GM19372 (cell line): Measurements from ENCODE around the gene ZBP1.

Source experiments
- ATAC-seq: cut with Tn5 transposase; IDR thresholded peaks from one replicate; pipeline ENCODE4 v1.9.1; 2021; ENCODE audit warnings: mild to moderate bottlenecking, low read depth, moderate library complexity; ENCODE audit not compliant: unreplicated experiment

Gene ZBP1

DNA sequence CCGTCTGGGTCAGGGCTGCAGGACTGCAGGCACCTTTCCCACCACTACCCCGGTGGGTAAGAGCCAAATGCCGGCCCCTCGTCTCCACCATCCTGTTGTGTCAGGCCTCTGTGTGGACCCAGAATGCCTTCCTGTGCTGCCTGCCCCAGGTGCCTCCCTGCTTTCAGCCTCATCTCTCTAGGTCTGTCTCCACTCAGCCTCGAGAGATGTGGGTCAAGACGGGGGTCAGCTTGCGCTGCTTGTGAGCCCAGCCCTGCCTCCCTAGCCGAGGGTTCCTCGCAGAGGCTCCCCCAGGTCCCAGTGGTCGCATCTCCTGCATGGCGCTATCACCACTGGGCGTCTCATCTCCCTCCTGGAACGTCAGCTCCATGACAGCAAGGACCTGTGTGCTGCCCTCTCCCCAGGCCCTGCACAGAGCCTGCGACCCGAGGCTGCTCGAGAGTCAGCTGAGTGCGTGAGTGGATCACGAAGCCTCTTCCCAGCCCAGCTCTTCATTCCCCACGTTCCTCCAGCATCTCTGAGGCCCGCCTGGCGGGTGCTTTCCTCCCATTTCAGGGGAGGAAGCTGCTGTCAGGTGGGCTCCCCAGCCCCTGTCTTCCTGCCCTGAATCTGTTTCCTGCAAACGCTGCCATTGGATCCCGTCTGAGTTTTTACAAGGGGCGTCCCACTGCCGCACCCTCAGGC, 38.7 kb upstream of the ZBP1 start:
- no peak for ATAC-seq

DNA sequence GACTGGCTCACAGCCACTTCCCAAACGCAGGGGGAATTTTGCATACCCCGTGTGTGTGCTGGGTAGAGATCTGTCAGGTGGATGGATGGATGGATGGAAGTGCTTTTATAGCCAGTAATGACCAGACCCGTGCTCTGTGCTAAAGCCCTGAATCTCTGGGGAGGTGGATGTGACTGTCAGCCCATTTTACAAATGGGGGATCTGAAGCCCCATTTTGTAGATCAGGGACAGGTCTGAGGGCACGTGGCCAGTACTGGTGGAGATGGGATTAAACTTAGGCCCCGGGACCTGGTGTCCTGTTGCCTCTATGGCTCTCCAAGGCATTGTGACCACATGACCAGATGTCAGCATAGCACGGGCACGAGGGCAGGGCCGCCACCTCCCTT, 38.2 kb upstream of the ZBP1 start:
- no peak for ATAC-seq

DNA sequence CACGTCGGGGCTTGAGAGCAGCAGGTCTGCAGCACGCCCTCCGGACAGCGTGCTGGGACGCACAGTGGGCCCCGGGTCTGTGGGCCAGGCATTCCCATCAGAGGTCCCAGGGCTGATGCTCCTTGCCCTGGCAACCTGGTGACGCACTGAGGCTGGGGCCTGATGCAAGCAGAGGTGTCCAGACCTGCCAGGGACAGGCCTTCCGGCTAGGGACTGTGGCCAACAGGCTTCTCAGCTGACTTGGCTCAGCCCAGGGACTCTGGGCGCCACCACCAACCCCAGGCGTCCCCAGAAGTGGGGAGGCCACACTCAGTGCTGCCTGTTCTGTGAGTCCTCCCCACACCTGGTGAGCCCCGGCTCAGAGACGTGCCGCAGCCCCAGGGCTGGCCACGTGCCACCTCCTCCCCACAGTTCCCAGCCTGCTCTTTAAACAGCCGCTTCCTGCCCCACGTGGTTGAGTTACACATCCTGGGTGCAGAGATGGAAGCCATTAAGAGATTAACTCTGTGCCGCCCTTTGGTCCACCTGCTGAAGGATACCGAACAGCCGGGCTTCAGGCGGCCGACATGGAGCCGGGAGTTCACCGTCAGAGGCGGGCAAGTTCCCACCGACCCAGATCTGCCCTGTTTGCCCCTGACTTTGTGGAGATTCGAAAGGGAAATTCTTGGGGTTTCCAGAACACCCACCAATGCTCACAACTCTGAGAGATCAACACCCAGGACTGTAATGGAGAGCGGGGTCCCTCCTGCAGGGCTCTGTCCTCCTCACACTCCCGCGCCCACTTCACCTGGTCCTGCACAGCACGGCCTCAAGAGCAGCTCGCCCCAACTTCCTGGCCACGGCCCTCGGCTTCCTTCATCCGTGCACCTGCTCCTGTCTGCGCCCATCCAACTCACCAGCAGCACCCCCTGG, 37.6 kb upstream of the ZBP1 start:
- ATAC-seq, result no peak

DNA sequence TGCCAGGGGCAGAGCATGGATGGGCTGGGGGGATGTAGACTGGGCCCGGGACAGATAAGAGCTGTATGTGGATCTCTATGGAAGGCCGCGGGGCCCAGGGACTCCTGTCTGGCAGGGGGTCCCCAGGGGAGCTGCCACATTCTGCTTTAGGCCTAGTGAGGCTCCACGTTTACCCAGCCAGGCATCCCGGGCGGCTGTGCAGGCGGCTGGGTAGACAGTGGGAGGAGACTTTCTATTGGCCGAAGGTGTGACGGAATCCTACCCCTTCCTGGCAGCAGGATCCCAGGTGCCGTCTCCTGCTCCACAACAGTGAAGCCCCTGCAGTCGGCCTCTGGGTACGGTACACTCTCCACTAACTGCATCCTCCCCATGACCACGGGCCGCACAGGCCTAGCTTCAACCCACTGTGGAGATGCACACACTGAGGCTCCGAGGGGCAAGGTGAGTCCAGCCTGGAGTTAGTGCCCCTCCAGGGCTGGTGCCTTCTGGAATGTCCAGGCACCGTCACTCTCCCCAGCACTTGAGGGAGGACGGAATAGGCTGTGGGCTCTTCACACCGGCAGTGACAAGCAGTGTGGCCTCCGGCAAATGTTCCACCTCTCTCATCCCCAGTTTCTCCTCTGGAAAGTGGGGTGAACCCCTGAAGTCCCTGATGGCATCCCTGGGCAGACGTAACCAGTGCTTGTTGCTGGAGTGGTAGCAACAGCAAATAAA, 36.8 kb upstream of the ZBP1 start:
- ATAC-seq, result no peak

DNA sequence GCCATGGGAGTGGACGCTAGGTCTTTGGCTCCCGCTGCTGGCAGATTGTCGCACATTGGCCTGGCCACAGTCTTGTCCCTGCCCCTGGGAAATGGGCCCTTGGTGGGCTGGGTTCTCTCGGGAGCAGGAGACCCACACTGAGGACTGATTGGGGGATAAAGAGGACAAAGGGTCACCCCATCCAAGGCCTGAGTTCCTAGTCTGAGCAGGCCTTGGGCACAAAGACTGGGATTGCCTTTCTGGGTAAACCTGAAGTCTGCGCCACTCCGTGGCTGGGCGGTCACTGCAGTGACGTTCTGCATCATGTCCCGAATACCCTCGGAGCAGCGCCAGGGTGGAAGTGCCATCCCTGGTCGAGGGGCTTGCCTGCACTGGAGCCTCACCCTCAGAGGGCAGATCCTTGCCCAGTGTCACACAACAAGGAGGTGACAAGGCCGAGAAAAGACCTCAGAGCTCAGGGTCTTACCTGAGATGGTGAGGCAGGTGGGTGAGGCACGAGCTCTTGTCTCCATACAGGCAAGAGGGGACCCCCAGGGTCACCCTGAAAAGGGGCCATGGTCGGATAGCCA, 36.1 kb upstream of the ZBP1 start:
- ATAC-seq, result no peak

DNA sequence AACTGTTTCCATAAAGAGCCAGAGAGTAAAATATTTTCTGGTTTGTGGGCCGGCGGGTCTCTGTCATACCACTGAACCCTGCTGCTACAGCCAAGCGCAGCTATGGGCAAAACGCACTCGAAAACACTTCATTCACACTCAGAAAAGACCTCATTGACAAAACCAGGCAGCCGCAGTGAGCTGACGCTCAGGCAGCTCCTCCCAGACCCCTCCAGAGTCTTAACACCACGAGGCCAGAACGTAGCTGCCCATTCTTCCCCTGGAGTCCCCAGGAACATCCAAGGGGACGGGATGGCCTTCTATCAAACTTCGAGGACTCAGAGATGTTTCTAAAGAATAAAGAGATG, 35.6 kb upstream of the ZBP1 start:
- no peak for ATAC-seq

DNA sequence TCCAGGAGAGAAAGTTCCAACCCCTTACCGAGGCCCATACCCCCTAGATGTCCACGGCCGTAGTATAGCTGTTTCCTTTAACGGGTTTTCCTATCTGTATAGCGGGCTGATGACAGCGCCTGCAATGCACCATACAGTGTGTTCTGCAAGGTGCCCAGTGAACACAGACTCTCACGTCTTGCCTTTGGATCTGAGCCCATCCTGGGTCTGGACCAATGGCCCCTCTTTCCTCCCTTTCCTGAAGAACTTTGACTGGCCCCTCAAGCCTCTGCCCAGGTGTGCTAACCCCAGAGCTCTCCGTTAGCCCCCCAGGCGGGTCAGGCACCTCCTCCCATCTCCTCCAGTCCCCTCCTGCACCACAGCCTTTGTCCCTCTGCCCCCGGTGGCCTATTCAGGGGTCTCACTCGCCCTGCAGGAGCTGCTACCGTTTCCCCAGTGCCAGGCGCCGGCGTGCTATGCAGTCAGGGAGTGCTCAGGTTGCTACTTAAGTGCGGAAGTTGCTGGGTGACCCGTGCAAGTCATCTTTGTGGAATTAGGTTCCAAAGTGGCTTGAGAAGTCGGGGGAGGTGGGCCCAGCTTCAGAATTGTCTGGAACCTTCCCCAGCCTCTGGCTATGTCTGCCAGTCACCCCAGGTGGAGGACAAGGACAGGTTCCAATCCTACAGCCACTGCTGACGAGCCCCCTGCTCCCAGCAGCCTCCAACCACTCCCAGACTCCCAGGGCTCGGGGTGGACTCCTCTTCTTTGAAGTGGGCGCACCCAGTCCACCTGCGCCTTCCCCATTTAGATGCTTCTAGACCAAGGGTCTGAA, 35.0 kb upstream of the ZBP1 start:
- no peak for ATAC-seq

DNA sequence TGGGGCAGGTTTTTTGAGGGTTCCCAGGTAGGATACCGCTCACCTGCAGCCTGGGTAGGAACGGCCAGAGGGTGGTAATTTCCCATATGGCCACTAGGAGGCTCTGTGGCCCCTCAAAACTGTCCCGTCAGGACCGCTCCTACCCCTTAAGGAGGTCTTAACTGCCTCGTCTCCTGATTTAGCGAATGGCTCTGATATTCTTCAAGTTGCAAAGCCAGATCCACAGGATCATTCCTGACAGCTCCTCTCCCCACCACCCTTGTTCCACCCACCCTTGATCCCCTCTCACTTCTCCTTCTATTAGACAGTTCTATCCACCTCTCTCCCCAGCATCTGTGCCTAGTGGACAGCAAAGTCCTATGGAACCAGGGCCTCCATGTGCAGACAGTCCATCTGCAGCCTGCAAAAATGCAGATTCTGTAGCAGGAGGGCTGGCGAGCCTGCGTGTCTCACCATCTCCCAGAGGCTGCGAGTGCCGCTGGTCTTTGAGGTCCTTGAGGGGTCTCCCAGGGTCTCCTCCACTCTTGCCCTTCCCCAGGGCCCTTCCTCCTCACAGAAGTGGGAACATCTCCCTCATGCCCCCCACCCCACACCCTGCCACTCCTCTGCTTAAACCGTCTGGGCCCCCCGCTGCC, 34.3 kb upstream of the ZBP1 start:
- ATAC-seq, result peak; percentile 80

DNA sequence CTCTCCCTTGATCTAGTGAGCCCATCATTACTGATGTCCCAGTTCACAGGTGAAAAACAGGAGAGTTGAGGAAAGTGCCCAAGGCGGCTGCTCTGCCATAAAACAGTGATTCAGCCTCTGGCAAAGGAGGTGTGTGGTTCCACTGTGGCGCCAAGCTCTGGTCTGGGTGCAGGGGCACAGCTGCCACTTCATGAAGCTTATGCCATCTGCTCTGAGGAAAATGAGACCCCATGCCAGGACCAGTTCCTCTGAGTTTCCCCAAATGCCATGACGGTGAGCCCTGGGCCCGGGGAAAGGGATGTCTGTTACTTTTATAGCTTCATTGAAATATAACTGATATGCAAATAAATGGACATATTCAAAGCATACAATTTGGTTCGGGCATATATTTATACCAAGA, 33.7 kb upstream of the ZBP1 start:
- ATAC-seq, result no peak

DNA sequence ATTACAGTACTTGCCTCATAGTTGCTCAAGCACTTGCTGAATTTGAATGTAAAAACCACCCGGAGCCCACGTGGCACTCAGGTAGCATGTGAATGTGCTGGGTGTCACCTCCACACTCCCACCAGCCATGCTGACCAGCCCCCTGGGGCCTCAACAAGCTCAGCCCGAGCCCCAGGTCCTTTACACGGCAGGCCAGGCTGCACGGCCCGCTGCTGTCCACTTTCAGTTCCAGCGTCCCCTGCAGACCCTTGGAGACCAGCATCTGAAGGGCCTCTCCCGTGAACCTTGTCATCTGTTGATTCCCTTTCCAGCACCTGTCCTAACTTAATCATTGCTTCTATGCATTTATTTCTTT, 33.3 kb upstream of the ZBP1 start:
- ATAC-seq, result no peak

DNA sequence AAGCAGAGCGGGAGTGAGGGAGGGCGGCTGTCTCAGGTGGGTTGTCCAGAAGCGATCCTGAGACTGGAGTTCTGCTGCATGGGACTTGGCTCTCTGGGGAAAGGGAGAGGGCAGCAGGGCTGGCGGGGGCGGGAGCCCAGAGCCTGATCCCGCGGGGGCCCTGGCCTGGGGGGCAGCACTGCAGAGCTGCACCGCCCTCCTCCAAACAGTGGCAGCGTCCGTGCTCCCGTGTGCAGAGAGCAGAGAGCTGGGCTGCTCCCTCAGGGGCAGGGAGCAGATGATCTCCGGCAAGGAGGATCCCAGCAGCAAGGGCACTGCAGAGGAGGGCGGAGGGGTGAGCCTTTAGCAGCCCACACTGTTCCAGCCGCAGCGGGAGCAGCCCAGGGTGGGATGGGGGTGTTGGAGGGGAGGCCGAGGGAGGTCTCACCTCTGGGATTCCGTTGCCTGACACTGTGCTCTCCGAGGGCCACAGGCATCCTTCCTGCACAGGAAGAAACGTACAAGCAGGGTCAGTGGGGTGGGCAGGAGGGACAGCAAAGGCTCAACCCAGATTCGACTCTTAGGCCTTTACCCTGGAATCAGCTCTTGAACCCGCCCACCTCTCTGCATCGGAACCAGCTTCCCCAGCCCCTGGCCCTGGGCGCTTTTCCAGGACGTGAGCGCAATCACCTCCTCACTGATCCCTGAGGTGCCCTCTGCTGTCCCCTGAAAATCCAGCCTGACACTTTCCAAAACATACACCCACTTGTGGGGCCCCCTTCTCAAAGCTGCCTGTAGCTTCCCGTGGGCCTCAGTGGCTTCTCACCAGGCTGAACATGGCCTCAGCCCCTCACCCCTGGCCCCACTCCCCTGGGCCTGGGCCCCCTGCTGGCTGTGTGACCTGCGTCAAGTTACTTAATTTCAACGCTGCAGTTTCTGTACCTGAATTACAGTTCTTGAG, 32.6 kb upstream of the ZBP1 start:
- no peak for ATAC-seq

DNA sequence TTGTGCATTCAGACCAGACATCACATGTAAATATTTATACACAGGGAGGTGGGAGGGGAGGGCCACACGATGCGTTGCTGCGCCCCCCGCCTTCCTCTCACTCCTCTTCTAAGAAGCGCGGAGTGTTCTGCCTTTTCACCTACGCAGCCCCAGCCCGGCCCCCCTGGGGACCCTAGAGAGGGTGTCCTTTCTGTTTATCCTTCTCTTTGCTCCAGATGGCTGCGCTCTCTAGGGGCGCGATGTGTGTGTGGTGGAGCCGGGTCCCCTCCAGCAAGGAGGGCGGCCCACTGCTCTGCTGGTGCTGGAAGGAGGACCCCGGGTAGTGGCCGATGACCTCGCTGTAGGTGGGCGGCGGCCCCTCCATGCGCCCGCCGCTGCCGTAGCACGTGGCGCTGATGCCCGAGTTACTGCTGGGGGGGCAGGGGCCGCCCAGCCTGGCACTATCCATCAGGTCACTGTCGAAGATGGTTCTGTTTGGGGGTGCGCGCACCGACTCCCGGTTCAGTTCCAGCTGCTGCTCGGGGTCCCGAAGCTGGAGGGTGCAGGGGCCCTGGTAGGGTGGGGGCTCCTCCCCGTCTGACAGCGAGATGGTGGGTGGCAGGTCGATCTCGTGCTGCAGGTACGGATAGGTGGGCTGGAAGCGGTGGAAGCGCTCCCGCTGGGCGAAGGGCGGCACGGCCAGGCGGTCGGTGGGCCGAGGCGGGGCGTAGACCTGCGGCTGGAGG, 31.8 kb upstream of the ZBP1 start:
- no peak for ATAC-seq

DNA sequence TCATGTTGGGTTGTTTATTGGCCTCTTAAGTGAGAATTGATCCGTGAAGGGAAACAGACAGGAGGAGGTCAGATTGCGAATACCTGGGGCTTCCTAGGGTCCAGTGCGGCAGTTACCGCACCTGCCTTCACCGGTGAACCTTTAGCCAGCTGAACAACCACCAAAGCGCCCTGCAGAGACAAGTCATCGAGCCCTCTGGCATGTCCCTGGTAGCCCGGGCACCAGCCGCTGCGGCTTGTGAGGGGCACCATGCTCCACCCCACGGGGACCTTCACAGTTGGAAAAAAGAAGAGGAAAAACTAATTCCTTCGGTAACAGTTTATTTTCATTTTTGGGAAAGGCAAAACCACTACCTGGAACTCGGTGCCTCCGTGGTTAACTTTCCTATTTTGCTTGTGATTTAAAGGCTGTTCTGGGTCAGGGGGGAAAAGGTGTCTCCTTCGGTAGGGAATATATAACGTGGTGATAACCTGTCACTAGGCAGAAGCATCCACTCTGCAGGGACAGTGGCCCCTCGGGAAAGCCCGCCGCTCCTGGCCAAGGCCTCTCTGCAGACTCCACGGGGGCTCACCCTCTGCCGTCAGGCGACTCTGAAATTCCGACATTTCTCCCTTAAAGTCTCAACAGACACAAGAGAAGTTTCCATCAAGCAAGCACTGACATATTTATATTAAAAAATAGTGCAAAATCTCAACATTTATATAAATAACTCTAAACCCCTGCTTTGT, 30.7 kb upstream of the ZBP1 start:
- no peak for ATAC-seq

DNA sequence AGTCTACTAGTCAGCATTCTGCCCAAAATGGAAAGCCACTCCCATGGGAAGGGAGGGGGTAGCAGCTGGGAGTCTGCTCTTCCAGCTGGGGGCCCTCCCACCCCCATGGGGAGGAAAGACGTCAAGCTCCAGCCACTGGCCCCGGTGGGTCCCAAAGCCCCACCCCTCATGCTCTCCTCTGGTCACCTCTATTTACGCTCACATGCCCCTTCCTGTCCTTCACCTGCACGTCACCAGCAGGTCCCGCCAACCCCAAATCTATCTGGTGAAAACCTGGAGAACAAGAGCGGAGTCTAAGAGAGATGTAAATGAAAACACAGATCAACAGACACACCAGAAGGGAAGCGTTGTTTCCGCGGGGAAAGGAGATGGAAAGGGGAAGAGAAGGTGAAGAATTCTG, 30.0 kb upstream of the ZBP1 start:
- no peak for ATAC-seq

DNA sequence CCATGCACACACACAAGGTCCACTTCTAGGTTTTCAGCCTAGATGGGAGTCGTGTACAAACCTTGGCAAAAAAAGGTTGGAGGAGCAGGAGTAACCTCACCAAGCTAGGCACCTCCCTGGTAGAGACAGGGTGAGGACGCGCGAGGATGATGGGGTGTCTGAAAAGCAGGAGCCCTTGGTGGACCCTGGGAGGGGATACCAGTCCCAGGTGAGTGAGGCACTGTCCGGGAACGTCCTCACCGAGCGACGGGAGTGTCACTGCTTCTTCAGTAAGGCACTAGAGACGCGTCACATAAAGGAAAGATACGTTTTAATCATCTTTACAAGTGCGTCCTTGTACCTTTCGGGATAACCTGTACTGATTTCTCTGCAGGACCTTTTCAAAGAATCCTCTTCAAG, 29.4 kb upstream of the ZBP1 start:
- no peak for ATAC-seq

DNA sequence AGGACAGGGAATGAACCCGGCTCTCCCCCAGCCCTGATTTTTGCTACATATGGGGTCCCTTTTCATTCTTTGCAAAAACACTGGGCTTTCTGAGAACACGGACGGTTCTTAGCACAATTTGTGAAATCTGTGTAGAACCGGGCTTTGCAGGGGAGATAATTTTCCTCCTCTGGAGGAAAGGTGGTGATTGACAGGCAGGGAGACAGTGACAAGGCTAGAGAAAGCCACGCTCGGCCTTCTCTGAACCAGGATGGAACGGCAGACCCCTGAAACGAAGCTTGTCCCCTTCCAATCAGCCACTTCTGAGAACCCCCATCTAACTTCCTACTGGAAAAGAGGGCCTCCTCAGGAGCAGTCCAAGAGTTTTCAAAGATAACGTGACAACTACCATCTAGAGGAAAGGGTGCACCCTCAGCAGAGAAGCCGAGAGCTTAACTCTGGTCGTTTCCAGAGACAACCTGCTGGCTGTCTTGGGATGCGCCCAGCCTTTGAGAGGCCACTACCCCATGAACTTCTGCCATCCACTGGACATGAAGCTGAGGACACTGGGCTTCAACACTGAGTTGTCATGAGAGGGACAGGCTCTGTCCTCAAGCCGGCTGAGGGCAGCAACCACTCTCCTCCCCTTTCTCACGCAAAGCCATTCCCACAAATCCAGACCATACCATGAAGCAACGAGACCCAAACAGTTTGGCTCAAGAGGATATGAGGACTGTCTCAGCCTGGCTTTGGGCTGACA, 28.8 kb upstream of the ZBP1 start:
- no peak for ATAC-seq
